NCI-H526 treated with DMSO at 0.1 percent for 48 hours (cell line): ENCODE data around the gene MATN3.

Experiments
- DNase-seq: peaks from one replicate; lab custom pipeline; 2025; lab: John Stamatoyannopoulos, UW

Gene MATN3

DNA sequence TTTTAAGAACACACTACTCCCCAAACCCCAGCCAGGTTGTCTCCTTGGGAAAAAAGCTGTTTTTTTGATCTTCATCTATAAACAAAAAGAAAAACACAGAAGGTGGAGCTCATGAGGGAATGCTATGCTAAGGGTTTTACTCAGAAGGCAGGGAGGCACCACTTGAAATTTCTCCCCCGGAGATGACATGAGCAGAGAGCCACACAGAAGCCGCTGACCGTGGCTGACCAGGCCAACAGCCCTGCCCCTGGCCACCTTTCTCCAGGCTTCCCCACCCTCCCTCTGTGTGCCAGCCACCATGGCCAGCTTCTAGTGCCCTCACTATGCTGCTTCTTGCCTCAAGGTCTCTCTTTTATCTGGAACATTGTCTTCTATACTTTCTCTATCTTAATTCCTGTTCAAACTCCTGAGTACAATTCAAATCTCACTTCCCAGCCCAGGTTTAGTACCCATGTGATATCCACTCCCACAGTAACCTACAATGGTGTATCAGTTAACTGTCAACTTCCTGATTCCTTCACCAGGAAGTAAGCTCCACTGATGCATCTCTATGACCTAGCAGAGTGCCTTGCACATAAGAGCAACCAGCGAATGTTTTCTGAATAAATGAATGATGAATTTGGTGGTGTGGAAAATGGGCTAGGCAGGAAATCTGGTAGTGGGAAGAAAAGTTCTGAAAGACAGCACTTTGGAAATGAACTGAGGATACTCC lies 23.6 kb upstream of the MATN3 start:
- no peak for DNase-seq

DNA sequence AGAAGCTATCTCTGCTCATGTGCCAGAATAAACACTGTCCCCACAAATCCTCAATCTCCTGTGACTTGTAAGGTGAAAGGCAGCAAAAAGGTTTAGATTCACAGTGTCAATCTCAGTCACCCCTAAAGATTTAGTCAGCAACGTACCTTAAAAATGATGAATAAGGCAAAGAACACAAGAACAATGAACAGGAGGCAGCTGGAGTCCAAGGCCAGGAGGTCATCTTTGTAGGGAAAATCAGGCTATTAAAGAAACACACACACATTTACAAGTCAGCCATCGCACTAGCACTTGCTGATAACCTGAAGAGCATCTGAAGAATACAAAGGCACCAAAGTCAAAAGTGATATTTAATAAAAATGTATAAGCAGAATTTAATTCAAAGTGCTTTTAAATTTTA lies 22.4 kb upstream of the MATN3 start:
- DNase-seq: no peak

DNA sequence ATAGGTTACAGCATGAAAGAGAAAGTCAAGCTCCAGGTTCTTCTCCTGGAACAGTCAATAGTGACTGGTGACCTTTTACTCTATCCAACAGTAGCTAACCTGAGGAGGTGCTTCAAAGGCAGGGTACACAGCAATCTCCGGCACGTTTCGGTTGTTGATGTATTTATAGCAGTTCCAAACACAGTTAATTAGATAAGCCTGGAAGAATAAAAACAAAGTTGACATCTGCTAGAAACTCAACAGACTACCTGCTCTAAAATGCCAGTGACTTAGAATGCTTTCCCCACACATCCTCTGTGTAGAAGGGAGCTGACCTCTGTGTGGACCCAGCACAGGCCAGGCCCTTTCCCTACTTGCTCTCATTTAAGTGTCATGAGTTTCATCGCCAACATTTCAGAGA lies 21.8 kb upstream of the MATN3 start:
- no peak for DNase-seq

DNA sequence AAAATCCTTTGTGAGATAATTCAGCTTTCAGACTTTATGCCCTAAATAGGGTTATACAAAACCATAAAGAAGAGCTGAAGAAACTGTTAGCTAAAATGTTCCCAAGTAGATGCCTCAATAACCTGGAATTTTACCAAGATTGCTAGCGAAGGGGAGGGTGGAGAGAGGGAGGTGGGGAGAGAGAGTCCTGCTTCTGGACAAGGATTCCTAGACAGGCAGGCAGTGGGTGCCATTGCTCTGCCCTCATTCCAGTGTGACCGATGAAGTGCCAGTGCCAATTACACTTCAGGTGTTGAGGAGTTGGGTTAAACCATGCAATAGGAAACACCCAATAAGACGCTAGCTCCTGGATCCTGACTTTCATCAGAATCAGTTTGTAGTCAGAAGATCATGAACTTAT lies 20.9 kb upstream of the MATN3 start:
- DNase-seq: no peak

DNA sequence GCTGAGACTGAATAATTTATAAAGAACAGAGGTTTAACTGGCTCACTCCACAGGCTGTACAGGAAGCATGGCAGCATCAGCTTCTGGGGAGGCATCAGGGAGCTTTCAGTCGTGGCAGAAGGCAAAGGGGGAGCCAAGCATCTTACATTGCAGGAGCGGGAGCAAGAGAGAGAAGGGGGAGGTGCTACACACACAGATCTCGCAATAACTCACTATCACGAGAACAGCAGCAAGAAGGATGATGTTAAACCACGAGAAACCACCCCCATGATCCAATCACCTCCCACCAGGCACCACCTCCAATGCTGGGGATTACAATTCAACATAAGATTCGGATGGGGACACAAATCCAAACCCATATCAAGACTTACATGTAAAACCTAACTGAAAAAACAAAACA lies 17.8 kb upstream of the MATN3 start:
- no peak for DNase-seq

DNA sequence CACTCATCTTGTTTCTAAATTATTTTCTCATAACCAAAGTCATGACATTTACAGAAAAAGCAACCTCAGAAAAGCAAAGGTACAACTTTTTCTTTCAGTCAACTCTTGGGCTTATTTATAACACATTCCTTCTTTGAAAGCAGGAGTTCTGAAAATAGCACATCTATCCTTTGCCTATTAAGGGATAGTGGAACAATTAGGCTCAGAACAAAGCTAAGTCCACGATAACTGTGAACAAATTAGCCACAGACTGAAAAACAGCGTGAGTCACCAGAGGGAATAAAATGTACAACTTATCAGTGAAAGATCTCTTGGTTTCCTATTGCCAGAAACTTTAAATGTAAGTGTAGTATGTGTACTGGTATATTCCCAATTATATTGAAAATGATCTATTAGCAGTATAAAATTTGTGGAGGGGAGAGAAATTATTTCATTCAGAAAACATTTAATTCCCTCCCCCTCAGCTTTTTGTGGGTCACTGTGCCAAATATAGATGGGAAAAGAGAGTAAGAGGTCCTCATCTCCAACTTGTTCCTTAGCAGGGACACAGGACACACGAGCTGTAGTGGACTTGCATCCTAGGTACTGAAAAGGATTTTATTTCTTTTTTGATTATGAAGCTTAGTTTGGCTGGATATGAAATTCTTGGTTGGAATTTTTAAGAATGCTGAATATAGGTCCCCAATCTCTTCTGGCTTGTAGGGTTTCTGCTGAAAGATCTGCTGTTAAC lies 15.4 kb upstream of the MATN3 start:
- DNase-seq: no peak

DNA sequence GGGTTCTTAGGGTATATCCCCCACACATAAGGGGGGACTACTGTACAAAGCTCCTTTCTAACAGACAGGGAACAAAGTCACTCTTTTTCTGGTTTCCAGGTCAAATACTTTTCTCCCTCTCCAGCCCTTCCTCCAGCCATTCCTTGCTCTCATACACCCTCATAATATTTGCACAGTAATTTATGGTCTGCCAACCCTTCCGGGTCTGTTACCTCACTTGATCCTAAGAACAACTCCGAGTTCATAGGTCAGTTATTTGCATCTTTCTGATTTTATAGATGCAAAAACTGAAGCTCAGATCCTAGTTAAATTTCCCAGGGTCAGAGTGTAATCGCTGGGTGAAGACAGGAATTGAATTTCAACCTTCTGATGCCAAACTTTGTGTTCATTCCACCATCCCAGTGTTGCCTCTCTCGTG lies 14.8 kb upstream of the MATN3 start:
- no peak for DNase-seq

DNA sequence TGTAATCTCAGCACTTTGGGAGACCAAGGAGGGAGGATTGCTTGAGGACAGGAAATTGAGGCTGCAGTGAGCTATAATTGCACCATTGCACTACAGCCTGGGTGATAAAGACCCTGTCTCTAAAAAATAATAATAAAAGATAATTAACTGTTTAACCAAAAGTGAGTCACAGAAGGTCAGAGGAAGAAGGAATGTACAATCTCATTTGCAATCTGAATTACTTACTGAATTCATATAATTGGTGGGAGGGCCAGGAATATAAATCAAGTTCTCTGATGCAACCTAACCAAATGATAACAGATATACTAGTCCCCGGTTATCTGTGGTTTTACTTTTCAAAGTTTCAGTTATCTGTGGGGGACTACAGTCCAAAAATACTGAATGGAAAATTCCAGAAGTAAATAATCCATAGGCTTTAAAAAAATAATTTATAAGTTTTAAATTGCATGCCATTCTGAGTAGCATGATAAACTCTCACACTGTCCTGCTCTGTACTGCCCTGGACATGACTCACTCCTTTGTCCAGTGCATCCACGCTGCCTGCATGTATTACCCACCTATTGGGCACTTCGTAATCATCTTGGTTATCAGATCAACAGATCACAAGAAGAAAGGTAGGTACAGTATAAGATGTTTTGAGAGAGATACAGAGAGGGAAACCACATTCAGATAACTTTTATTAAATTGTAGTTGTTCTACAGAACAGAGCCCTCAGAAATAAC lies 12.8 kb upstream of the MATN3 start:
- no peak for DNase-seq

DNA sequence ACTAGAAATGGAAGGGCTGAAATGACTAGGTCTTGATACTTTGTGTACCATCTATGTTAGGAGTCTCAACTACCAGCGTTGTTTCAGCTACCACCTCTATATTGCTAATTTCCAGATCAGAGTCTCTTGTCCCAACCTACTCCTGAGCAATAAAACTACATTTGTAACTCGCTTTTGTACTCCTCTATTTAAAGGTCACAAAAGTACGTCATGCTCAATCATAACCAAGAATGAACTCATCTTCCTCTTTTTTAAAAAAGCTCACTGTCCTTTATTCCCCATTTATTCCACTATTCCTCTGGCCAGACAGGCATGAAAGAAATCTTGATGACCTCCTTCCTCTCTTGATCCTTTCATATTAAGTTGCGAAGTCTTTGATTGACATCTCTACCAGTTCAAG lies 11.2 kb upstream of the MATN3 start:
- no peak for DNase-seq

DNA sequence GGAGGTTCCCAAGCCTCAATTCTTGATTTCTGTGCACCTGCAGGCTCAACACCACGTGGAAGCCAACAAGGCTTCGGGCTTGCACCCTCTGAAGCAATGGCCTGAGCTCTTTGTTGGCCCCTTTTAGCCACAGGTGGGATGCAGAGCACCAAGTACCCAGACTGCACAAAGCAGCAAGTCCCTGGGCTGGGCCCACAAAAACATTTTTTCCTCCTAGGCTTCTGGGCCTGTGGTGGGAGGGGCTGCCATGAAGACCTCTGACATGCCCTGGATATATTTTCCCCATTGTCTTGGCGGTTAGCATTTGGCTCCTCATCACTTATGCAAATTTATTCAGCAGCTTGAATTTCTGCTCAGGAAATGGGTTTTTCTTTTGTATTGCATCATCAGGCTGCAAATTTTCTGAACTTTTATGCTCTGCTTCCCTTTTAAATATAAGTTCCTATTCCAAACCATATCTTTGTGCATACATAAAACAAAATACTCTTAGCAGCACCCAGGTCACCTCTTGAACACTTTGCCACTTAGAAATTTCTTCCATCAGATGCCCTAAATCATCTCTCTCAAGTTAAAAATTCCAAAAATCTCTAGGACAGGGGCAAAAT lies 9.0 kb upstream of the MATN3 start:
- DNase-seq: no peak

DNA sequence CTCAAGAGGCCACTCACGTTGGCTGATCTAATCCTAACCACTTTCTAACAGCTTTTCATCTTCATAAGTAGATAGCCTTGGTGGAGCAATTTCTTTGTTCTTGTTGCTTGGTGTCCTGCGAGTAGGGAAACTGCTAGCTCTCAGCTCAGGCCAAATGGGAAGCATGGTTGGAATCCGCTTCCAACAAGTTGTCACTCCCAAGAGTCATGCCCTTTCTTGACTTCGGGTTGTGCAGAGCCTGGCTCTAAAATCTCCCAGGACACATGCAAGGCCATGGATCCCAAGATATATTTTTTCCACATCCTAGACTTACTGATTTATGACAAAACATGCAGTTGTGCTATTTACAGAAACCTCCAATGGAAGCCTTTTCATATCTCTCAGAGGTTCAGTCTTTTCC lies 7.3 kb upstream of the MATN3 start:
- DNase-seq: no peak

DNA sequence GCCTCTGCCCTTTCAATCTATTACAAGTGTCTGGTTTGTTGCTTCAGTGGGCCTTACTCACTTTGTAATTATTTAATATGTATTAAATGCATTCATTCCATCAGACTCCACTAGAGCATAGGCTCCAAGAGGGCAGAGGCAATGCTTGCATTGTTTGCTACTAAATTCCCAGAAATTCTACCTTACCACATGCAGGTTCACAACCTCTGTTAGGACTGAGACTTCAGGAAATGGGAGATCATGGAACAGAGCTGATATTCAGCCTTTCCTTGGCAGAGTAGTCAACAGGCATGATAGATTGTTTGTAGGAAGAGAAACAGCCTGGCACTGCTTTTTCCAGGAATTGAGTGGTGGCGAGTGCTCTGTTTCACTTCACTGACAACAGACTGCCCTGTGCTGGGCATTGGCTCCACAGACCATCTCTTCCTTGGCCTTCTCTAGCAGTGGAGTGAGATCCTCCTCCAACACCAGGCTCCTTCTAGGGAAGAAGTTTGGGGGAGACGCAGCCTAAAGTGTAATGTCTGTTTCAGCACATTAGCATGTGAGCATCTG lies 6.2 kb upstream of the MATN3 start:
- DNase-seq: no peak

DNA sequence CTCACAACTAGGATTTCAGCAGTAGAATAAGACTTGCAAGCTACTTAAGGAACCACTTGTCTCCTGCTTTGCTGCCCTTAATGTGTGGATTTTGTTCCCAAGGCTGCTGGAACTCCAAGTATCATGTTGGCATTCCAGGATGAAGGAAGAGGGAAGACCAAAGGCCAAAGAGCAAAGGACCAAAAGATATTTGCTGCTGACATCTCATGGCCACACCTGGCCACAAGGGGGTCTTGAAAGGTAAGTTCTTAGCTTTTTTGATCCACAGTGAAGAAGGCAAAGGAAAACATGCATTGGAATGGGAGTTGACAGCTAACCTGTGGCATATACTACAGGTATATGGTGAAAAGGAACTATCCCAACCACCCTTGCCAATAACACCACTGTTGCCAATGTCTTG lies 3.9 kb upstream of the MATN3 start:
- DNase-seq: no peak

DNA sequence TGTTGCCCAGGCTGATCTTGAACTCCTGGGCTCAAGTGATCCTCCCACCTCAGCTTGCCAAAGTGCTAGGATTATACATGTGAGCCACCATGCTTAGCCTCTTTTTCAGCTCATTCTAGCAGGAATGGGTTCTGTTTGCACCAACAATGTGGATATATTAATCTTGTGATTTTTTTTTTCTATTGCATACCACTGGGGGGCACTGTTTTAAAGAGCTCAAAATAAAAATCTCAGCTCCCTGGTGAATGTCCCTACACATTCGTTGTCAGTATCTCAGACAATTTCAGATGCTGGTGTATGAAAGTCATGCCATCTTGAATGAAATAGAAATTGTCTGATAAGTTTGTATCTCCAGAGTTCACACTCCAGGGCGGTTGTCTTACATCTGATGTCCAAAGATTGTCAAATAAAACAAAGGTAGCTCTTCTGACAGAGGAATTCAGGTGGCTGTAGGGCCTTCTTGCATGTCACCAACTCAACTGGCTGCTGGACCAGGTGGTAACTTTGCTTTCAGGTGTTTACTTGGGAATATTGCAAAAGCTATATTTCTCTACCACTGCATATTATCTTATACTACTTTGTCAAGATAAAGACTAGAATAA lies 3.1 kb upstream of the MATN3 start:
- peak; percentile 5 for DNase-seq

DNA sequence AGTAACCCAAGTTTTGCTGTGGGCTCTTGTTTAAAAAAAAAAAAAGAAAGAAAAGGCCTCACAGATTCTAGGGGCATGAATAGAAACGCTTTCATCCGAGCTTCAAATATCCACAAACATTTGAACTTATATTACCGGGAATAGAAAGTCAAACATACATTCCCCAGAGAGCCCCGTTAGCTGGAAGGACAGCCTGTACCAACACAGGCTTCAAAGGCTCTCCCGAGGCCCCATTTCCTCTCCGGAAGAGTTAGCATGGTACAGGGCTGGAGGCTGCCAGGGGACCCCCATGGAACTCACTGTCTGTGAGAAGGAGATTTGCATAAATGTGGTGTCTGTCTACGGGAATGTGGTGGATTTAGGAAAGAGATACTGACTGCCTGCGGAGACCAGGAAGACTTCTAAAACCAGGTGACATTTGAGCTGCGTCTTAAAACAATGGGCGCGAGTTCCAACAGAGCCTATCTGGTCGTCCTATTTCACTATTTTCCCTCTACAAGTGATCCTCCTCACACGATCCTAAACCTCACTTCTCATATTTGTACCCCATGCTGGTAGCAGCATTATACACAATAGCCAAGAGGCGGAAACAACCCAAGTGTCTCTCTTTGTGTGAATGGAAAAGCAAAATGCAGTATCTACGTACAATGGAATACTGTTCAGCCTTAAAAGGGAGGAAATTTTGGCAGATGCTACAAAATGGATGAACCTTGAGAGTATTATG lies 820 bp upstream of the MATN3 start:
- peak; percentile 33 for DNase-seq

DNA sequence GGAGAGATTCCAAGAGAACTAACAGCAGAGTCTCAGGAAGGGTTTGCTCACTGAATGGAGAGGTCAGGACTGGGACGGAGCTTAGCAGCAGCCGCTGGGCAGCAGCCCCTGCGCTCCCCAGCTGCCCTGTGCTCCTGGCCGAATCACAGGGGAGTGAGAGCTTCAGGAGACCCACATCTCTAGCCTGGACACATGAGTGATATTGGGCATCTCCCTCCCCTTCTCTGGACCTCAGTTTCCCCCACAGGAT lies 511 bp downstream of the MATN3 start:
- DNase-seq: no peak

DNA sequence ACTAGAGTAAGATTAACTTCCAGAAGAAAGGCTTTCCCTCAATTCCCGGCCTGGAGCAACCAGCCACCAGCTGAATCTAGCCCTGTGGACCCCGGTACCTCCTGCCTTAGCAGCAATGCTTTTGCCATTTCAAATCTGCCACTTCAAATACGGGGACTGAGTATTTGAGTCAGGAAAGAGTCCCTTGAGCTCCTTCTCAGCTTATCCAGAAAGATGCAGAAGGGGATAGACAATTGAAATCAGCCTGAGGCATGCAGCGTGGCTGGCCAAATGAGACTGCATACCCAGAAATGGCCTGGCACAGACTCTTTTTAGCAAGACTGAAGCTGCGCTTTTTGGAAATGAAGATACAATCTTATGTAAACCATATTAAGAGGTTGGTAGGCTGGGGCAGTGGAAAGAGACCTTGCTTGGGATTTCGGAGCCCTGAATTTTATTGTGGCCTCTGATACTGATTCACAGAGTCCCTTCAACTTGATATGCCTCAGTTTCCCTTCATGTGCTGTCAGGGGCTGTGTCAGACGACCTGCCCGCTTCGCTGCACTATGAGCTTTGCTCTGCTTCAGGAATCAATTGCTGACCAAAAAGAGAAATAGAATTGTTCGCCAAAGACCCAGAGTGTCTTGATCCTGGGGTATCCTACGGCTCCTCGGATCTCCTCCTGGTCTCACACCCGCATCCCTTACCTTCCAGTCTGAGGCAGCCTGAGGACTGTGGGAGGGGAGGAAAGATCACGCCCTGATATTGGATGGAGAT lies 1.0 kb downstream of the MATN3 start:
- no peak for DNase-seq

DNA sequence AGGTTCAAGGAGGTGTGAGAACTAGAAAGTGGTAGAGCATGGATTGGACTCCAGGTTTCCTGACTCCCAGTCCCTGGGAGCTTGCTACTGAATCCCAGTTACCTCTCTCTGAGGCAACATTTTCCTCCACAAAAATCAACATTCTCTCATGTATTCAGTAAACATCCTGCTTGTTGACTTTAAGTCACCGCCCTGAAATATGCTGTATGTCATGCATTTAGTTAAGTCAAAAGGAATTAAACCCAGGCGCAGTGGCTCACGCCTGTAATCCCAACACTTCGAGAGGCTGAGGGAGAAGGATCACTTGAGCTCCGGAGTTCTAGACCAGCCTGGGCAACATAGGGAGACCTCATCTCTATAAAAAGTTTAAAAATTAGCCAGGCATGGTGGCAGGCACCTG lies 3.8 kb downstream of the MATN3 start:
- DNase-seq: no peak

DNA sequence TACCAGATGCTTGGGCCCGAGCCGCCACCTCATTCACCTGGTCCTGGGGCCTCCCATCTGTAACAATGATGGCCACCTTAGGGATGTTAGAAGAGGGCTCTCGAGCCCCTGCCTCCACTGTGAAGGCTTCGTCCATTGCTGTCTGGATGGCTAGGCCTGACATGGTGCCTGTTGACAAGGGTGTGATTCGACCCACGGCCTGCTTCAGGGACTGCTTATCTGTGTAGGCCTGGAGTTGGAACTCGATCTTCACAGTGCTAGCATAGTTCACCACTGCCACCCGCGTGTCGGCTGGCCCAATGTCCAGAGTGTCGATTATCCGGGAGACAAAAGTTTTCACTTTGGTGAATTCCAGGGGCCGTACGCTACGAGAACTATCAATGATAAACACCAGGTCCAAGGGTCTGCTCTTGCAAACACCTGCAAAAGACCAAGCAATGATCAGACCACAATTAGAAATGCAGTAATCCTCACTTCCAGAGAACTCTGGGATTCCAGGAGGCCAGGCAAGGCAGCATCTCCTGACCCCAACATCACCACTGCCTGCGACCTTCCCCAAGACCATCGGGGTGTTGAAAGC lies 6.5 kb downstream of the MATN3 start:
- DNase-seq: no peak

DNA sequence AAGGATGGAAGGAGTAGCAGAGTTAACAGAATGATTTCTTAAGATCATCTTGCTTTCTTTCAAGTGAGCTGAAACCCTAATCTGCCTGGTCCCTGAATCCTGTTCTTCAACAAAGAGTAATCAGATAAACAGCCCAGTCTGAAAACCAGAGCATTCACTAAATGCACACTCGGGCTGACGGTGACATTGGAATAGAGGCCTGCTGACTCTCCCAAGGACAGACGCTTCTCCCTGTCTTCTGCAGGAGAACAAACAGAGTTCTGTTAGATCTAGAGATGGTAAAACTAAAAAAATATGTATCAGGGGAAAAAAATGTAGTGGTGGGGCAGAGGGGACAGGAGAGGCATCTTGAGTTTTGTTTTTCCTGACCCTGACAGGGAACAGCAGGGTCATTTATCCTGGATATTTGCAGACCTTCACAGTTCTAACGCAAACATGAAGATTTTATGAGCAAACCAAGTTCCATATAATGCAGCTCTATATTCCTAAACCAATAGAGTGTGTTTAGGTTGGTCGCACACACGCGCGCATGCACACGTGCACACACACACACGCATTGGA lies 7.3 kb downstream of the MATN3 start:
- DNase-seq: no peak
